Keratinocyte (primary cell): ENCODE measurements around the gene KIF17.

Experiments
- EZH2 ChIP-seq: IDR thresholded peaks from one replicate; pipeline ENCODE4 v1.6.1; 2012; ENCODE audit warnings: inconsistent platforms, mild to moderate bottlenecking, low read length, moderate library complexity
- TF ChIP-seq, protein P1 (sequence below), 3 experiments: IDR thresholded peaks in 1 of 3; conservative IDR thresholded peaks in 1 of 3; optimal IDR thresholded peaks in 1 of 3; 2 replicates in 2 of 3; 3 replicates in 1 of 3; pipeline versions ENCODE3 to v1.5.1; 2011; ENCODE audit warnings: low read length in 3 of 3, mild to moderate bottlenecking in 3 of 3, moderate library complexity in 2 of 3, control low read depth in 1 of 3, inconsistent platforms in 1 of 3; ENCODE audit not compliant: insufficient read depth in 2 of 3; ENCODE audit errors: extremely low read depth in 1 of 3

- no peak for TF ChIP-seq EZH2
- TF ChIP-seq, protein P1, sequence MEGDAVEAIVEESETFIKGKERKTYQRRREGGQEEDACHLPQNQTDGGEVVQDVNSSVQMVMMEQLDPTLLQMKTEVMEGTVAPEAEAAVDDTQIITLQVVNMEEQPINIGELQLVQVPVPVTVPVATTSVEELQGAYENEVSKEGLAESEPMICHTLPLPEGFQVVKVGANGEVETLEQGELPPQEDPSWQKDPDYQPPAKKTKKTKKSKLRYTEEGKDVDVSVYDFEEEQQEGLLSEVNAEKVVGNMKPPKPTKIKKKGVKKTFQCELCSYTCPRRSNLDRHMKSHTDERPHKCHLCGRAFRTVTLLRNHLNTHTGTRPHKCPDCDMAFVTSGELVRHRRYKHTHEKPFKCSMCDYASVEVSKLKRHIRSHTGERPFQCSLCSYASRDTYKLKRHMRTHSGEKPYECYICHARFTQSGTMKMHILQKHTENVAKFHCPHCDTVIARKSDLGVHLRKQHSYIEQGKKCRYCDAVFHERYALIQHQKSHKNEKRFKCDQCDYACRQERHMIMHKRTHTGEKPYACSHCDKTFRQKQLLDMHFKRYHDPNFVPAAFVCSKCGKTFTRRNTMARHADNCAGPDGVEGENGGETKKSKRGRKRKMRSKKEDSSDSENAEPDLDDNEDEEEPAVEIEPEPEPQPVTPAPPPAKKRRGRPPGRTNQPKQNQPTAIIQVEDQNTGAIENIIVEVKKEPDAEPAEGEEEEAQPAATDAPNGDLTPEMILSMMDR (optimal IDR thresholded peaks at IDR 0.05 in 1 of 3, IDR thresholded peaks at IDR 0.05 in 1 of 3, conservative IDR thresholded peaks at IDR 0.05 in 1 of 3; ENCODE audit: extremely low read depth in 1 of 3, insufficient read depth in 2 of 3, low read length in 3 of 3): no peak
Measured at GRCh38 chr1:20618550-20618949, 99.3 kb downstream of the KIF17 start.
